Tibial nerve (tissue), 4 donors: ENCODE measurements around the gene ZNF385B. TPM values are rescaled to one million over a fixed set of nuclear protein-coding genes. Genes with fewer than 3 reads are reported as not detected.

ENCODE experiments used
- DNase-seq, 2 donors: peaks; one replicate each; pipeline ENCODE4 v3.0.0-alpha.2; 2019; ENCODE audit warnings: low spot score in 2 of 2
- H3K27ac ChIP-seq, 4 donors: fragments of 200-600 bp; sonication (generic) in 3 of 4; one replicate each; pipeline ENCODE4 v1.5.1; 2017 to 2019; ENCODE audit warnings: mild to moderate bottlenecking in 1 of 4
- H3K27me3 ChIP-seq, 2 donors: fragments of 200-600 bp; sonication (generic) in 1 of 2; one replicate each; pipeline versions ENCODE4 v1.5.1 to v1.6.0; 2017 to 2019
- H3K36me3 ChIP-seq, 3 donors: fragments of 200-600 bp; sonication (generic); one replicate each; pipeline ENCODE4 v1.5.1; 2018 to 2019
- H3K4me1 ChIP-seq, 4 donors: fragments of 200-600 bp; sonication (generic) in 3 of 4; one replicate each; pipeline ENCODE4 v1.5.1; 2017 to 2019
- H3K4me3 ChIP-seq, 4 donors: fragments of 200-600 bp; sonication (generic) in 3 of 4; one replicate each; pipeline ENCODE4 v1.5.1; 2017 to 2019; ENCODE audit warnings: mild to moderate bottlenecking in 1 of 4, moderate library complexity in 1 of 4
- H3K9me3 ChIP-seq, 4 donors: fragments of 200-600 bp; sonication (generic) in 3 of 4; one replicate each; pipeline ENCODE4 v1.5.1; 2017 to 2019
- EP300 ChIP-seq, 2 donors: sonication (generic); formaldehyde crosslinking; IDR thresholded peaks; one replicate each; pipeline ENCODE4 v1.6.1; 2017; ENCODE audit warnings: antibody characterized with exemption in 2 of 2, mild to moderate bottlenecking in 1 of 2
- POLR2A ChIP-seq, 2 donors: fragments of 450-650 bp; IDR thresholded peaks; one replicate each; pipeline ENCODE4 v1.6.1; 2017; ENCODE audit warnings: antibody characterized with exemption in 2 of 2, mild to moderate bottlenecking in 2 of 2, moderate library complexity in 2 of 2
- WGBS, 2 donors: methylation state at CpG; one replicate each; pipeline ENCODE4 v1.1.5; 2018; 5-methylcytosine and 5-hydroxymethylcytosine counted together
- total RNA-seq, 4 donors: library from RNA; depleted of rRNA; stranded (reverse); fragments of >200 nt; gene quantifications; one replicate each; pipeline ENCODE4 v1.1.0, GENCODE V29; 2016
- TF ChIP-seq, protein P1 (sequence below), 5 experiments: fragments of 200-600 bp in 3 of 5; fragments of 450-650 bp in 2 of 5; sonication (generic) in 3 of 5; IDR thresholded peaks; one replicate each; pipeline ENCODE4 v1.5.1; 2016 to 2019; ENCODE audit warnings: antibody characterized with exemption in 5 of 5, mild to moderate bottlenecking in 3 of 5, moderate library complexity in 2 of 5

Gene ZNF385B
- 1 to 10 TPM; 1.2 to 3.9 (median 2.6) TPM for total RNA-seq

DNA sequence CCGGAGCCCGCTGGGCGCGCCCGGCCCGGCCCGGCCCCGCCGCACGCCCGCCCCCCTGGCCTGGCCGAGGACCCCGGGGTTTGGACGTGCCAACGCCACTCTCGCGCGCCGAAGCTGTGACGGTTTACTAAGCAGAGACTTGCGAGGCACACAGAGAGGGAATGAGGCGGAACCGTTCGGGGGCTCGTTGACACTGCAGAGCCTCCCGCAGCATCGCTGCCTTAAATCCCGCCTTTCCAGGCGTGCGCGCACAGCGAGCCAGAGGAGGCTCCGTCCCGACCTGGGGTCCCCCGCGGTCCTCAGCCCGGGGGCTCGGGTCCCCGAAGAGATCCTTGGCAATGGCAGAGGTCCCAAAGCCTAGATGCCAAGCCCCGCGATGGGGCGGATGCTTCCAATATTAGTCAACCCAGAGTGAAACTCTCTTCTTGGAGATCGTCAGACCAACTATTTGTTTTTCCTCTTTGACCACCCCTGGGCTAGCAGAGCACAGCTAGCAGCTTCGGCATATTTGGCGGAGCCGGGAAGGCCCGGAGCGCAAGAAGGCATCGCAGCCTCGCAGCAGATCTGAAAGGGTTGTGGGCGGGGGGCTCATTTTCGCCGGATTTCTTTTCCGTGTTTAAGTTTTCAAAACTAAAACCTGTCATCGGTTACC lies at the start of gene ZNF385B:
Gene ZNF385B (minus strand): TSS at position 197 of the 652 bp plus-strand sequence.
- Histone ChIP-seq H3K27ac (peak within 1 kb of the TSS in 1 of 4 donors; percentile 53), H3K36me3 (no peaks in the 10 kb centered on the region), H3K9me3 (no peaks in the 10 kb centered on the region), H3K27me3 (peaks cover 0 to 16% of the 10 kb centered on the region in 2 donors), H3K4me1 (peaks cover 0 to 21% (median 0%) of the 10 kb centered on the region in 4 donors), H3K4me3 (peak within 1 kb of the TSS; percentile 33 to 60 (median 40))
- WGBS, 2 donors = 1 to 2% methylated on average over 37 to 47 of the region's 55 CpGs
- TF ChIP-seq, protein P1, sequence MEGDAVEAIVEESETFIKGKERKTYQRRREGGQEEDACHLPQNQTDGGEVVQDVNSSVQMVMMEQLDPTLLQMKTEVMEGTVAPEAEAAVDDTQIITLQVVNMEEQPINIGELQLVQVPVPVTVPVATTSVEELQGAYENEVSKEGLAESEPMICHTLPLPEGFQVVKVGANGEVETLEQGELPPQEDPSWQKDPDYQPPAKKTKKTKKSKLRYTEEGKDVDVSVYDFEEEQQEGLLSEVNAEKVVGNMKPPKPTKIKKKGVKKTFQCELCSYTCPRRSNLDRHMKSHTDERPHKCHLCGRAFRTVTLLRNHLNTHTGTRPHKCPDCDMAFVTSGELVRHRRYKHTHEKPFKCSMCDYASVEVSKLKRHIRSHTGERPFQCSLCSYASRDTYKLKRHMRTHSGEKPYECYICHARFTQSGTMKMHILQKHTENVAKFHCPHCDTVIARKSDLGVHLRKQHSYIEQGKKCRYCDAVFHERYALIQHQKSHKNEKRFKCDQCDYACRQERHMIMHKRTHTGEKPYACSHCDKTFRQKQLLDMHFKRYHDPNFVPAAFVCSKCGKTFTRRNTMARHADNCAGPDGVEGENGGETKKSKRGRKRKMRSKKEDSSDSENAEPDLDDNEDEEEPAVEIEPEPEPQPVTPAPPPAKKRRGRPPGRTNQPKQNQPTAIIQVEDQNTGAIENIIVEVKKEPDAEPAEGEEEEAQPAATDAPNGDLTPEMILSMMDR (IDR thresholded peaks at IDR 0.05) = no peak
- TF ChIP-seq EP300 (IDR thresholded peaks at IDR 0.05) (no peak), POLR2A (IDR thresholded peaks at IDR 0.05) (no peak)
- DNase-seq = no peak

DNA sequence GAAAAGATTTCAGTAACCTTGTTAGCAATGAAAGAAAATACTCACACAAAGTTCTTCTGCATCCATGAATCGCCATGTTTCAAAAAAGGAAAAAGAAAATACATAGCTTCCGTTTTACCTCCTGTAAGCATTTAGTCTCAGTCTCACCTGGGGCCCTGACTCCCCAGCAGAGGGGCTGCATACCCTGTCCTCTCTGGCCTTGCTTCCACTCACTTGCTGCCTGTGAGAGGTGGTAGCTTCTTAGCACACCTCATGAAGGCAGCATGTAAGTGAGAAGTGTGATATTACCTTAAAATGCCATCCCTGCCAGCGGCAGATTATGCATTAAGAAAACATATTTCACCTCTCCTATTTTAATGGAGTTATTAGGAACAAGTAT lies 49.3 kb upstream of the ZNF385B start:
- DNase-seq = no peak
- no peak overlapping the region for H3K4me3 ChIP-seq
- no peaks in the 10 kb centered on the region for H3K4me1 ChIP-seq
- no peaks in the 10 kb centered on the region for H3K27me3 ChIP-seq
- H3K9me3 ChIP-seq = no peaks in the 10 kb centered on the region
- no peak overlapping the region for H3K27ac ChIP-seq
- TF ChIP-seq, protein P1 (IDR thresholded peaks at IDR 0.05) = no peak
- TF ChIP-seq EP300 (IDR thresholded peaks at IDR 0.05) = no peak
- H3K36me3 ChIP-seq = no peaks in the 10 kb centered on the region
- WGBS, 2 donors = 68 to 74% methylated on average over 3 of the region's 3 CpGs

DNA sequence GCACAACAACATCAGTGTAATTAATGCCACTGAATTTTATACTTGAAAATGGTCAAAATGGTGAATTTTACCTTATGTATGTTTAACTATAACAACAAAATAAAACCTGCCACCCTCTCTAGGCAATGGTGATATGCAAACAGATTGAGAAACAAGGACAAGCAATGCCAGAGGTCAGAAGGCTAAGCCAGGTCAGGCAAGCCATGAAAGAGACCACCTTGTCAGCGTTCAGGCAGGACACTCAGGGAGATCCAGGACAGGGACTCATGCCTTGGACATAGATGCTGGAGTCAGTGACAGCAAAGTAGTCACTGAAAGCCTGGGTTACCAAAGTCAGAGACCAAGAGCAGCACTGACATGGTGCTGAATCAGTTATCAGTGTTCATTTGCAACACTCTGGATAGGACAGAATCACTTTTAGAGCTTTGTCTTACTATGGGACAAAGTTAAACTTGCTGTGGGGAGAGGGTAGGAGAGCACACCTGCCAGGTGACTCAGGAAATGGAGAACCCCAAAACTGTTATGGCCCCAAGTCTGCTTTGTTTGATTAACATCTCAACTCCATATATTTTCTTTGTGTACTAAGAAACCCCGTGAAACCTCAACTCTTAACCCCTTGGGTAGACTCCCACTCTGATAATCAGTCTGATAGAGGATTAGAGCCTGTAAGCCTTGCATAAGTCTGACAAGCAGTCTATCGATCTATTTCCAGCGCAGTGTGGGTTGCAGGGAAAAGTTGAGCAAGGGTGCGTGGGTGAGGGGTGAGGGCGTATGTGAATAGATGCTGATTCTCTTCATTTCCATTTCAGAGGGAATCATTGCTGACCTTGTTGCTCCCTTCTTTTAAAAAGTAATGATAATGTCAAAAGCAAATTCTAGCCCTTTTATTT lies 48.7 kb upstream of the ZNF385B start:
- H3K9me3 ChIP-seq = no peaks in the 10 kb centered on the region
- no peak for TF ChIP-seq POLR2A (IDR thresholded peaks at IDR 0.05)
- TF ChIP-seq EP300 (IDR thresholded peaks at IDR 0.05) = no peak
- TF ChIP-seq, protein P1 (IDR thresholded peaks at IDR 0.05) = no peak
- H3K27ac ChIP-seq = no peak overlapping the region
- no peaks in the 10 kb centered on the region for H3K4me1 ChIP-seq
- no peaks in the 10 kb centered on the region for H3K27me3 ChIP-seq
- H3K4me3 ChIP-seq = no peak overlapping the region
- H3K36me3 ChIP-seq = no peaks in the 10 kb centered on the region
- DNase-seq = no peak
- WGBS, 2 donors = 61 to 73% methylated on average over 6 of the region's 6 CpGs

DNA sequence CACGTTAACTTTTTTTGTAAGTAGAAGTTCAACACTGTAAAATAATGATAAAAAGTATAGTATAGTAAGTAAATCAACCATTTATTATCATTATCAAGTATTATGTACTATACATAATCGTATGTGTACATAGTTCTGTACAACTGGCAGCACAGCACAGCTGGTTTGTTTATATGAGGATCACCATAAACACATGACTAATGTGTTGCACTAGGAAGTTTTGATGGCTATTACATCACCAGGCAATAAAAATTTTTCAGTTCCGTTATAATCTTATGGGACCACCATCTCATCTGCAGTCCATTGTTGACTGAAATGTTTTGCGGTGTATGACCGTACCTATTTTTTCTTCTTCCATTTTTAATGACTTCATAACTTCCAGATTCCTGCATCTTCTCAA lies 39.2 kb upstream of the ZNF385B start:
- Histone ChIP-seq H3K27ac (no peak overlapping the region), H3K4me3 (no peak overlapping the region), H3K36me3 (no peaks in the 10 kb centered on the region), H3K9me3 (peaks cover 0 to 15% (median 0%) of the 10 kb centered on the region in 4 donors), H3K4me1 (no peaks in the 10 kb centered on the region), H3K27me3 (no peaks in the 10 kb centered on the region)
- TF ChIP-seq EP300 (IDR thresholded peaks at IDR 0.05) = no peak
- DNase-seq = no peak
- WGBS, 2 donors = 62 to 66% methylated on average over 5 of the region's 5 CpGs

DNA sequence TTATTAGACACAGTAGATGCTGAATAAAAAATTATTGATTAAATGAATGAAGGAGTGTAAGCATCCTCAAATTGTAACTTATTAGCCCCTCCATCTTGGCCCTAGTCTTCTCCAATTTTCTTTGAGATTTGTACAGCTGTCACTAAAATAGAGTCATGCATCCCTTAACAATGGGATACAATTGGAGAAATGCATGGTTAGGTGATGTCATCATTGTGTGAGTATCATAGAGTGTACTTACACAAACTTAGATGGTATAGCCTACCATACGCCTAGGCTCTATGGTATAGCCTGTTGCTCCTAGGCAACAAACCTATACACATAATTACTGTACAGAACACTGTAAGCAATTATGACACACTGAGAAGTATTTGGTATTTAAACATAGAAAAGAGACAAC lies 38.3 kb upstream of the ZNF385B start:
- H3K27me3 ChIP-seq = no peaks in the 10 kb centered on the region
- 88 to 90% methylated on average over 1 of the region's 1 CpG for WGBS, 2 donors
- TF ChIP-seq EP300 (IDR thresholded peaks at IDR 0.05) (no peak), POLR2A (IDR thresholded peaks at IDR 0.05) (no peak)
- TF ChIP-seq, protein P1 (IDR thresholded peaks at IDR 0.05) = no peak

More for the DNA sequence above, 38.3 kb upstream of the ZNF385B start:
- Histone ChIP-seq H3K4me3 (no peak overlapping the region), H3K36me3 (no peaks in the 10 kb centered on the region), H3K9me3 (peaks cover 0 to 15% (median 0%) of the 10 kb centered on the region in 4 donors), H3K4me1 (no peaks in the 10 kb centered on the region), H3K27ac (no peak overlapping the region)
- no peak for DNase-seq
